RWPE2 (cell line): ENCODE results near the gene CFAP20.

Experiments used
- ATAC-seq: fragments of 200-7000 bp; cut with Tn5 transposase; 3 replicates; pipeline ENCODE4 v1.9.1; 2021; ENCODE audit warnings: low read depth
- DNase-seq: peaks from one replicate; pipeline ENCODE4 v3.0.0-alpha.2; 2020; ENCODE audit warnings: low spot score
- H3K27ac ChIP-seq: fragments of 450-650 bp; 2 replicates; pipeline ENCODE4 v1.5.1; 2017; ENCODE audit warnings: mild to moderate bottlenecking; ENCODE audit not compliant: poor library complexity, severe bottlenecking
- H3K27me3 ChIP-seq: fragments of 250-450 bp; sonication (Bioruptor Pico); 2 replicates; pipeline ENCODE4 v1.5.1; 2021; ENCODE audit warnings: mild to moderate bottlenecking, moderate library complexity; ENCODE audit not compliant: insufficient read depth, poor library complexity, severe bottlenecking
- H3K36me3 ChIP-seq: fragments of 250-450 bp; sonication (Bioruptor Pico); 2 replicates; pipeline ENCODE4 v1.5.1; 2020; ENCODE audit warnings: low read depth, mild to moderate bottlenecking, moderate library complexity
- H3K4me1 ChIP-seq: fragments of 250-450 bp; sonication (Bioruptor Pico); 2 replicates; pipeline ENCODE4 v1.5.1; 2021; ENCODE audit warnings: mild to moderate bottlenecking, moderate library complexity; ENCODE audit not compliant: insufficient read depth, poor library complexity, severe bottlenecking
- H3K4me3 ChIP-seq: fragments of 250-450 bp; sonication (Bioruptor Pico); 2 replicates; pipeline ENCODE4 v1.5.1; 2021; ENCODE audit warnings: mild to moderate bottlenecking, moderate library complexity; ENCODE audit not compliant: severe bottlenecking
- H3K9me3 ChIP-seq: fragments of 250-450 bp; sonication (Bioruptor Pico); 2 replicates; pipeline ENCODE4 v1.5.1; 2021; ENCODE audit warnings: mild to moderate bottlenecking, moderate library complexity; ENCODE audit not compliant: severe bottlenecking
- CTCF ChIP-seq: fragments of 450-650 bp; IDR thresholded peaks from one replicate; pipeline ENCODE4 v1.5.1; 2017; ENCODE audit warnings: mild to moderate bottlenecking, moderate library complexity; ENCODE audit not compliant: poor library complexity, severe bottlenecking

Gene CFAP20

GRCh38 chr16:58137581-58137980, 8.4 kb upstream of the CFAP20 start:
- no peak for TF ChIP-seq CTCF
- Histone ChIP-seq H3K36me3 (no peaks in the 10 kb centered on the region), H3K27me3 (no peaks in the 10 kb centered on the region), H3K4me1 (no peaks in the 10 kb centered on the region), H3K9me3 (peaks cover 9% of the 10 kb centered on the region), H3K4me3 (no peak overlapping the region), H3K27ac (no peak overlapping the region)
- DNase-seq (no peak), ATAC-seq (no peak)

DNA sequence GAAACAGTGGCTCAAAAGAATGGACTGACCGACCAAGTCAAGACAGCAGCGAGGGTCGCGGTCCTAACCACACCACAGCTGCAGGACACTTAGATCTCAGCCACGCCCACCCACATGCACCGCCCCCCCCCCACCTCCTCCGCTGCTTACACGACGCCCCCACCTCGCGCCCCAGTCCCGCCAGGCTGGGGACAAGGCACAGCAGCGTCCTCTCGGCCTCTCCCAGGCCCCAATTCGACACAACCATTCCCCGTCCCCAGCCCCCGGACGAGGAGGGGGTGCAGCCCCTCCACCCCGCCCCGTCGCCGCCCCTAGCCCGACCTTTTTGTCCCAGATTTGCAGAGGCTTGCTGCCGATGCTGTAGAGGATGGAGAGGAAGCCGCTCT, 477 bp downstream of the CFAP20 start:
- Histone ChIP-seq H3K4me1 (peaks cover 26% of the 10 kb centered on the region), H3K27ac (peak overlapping the region; percentile 60), H3K27me3 (no peaks in the 10 kb centered on the region), H3K4me3 (peak overlapping the region; percentile 72), H3K9me3 (no peaks in the 10 kb centered on the region), H3K36me3 (no peaks in the 10 kb centered on the region)
- ATAC-seq: no peak
- DNase-seq: no peak
- no peak for TF ChIP-seq CTCF

- peak overlapping the region; percentile 72 for H3K4me3 ChIP-seq
- H3K4me1 ChIP-seq: peaks cover 26% of the 10 kb centered on the region
- H3K36me3 ChIP-seq: no peaks in the 10 kb centered on the region
- ATAC-seq: no peak
- no peak for TF ChIP-seq CTCF
- DNase-seq: no peak
- H3K9me3 ChIP-seq: no peaks in the 10 kb centered on the region
- H3K27ac ChIP-seq: no peak overlapping the region
- H3K27me3 ChIP-seq: no peaks in the 10 kb centered on the region
Observed at GRCh38 chr16:58128181-58128631, 975 bp downstream of the CFAP20 start.

DNA sequence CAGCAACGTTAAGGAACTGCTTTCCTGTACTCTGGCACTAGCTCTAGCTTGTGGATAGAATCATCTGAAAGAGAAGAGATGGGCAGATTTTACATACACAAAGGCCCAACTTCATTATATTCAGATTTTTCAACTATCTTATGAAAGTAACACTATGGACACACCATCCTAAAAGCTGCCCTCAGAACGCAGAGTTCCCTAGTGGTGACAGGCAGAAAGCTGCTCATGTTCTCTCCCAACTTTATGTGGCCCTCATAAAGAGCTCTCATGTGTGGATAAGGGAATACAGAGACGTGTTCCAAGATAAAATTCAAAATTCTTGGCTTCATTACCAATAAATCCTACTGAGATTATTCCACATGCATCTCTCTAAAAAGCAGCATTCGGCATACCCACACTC, 1.5 kb downstream of the CFAP20 start:
- Histone ChIP-seq H3K4me1 (peaks cover 26% of the 10 kb centered on the region), H3K27me3 (no peaks in the 10 kb centered on the region), H3K27ac (no peak overlapping the region), H3K9me3 (no peaks in the 10 kb centered on the region), H3K4me3 (peak overlapping the region; percentile 72), H3K36me3 (no peaks in the 10 kb centered on the region)
- ATAC-seq (no peak), DNase-seq (no peak)
- no peak for TF ChIP-seq CTCF

- H3K27ac ChIP-seq: no peak overlapping the region
- DNase-seq: no peak
- peaks cover 32% of the 10 kb centered on the region for H3K4me1 ChIP-seq
- no peak for ATAC-seq
- H3K36me3 ChIP-seq: no peaks in the 10 kb centered on the region
- peak; percentile 53 for TF ChIP-seq CTCF
- H3K9me3 ChIP-seq: no peaks in the 10 kb centered on the region
- no peaks in the 10 kb centered on the region for H3K27me3 ChIP-seq
- peak overlapping the region; percentile 72 for H3K4me3 ChIP-seq
Observed at GRCh38 chr16:58127033-58127556, 2.1 kb downstream of the CFAP20 start.
